Activated B cell treated with CpG ODN at 0.5 μM for 24 hours (primary cell): ENCODE measurements around the gene PGAP3. TPM values are rescaled to one million over a fixed set of nuclear protein-coding genes. Genes with fewer than 3 reads are reported as not detected.
"Not testable (repeated sequence)": the region's sequence is repeated elsewhere in the genome, so short reads cannot be mapped to it uniquely, and the experiment has no call there.

ENCODE experiments used
- ATAC-seq: fragments of 200-7000 bp; cut with Tn5 transposase; one replicate; pipeline ENCODE4 v1.10.0; 2021; ENCODE audit warnings: low read depth, mild to moderate bottlenecking, moderate library complexity
- CTCF ChIA-PET: fragments of 350-600 bp; sonication (Branson Sonifier 250); formaldehyde crosslinking; loops from one replicate; lab custom pipeline; 2021; ENCODE audit warnings: antibody characterized with exemption; lab: Charles Lee
- POLR2A ChIA-PET: fragments of 350-600 bp; sonication (Branson Sonifier 250); formaldehyde crosslinking; loops from one replicate; lab custom pipeline; 2021; ENCODE audit warnings: antibody characterized with exemption; lab: Charles Lee
- DNase-seq: peaks from one replicate; pipeline ENCODE4 v3.0.0; 2022
- H3K27ac Mint-ChIP-seq: one replicate; pipeline ENCODE4 v1.8.0; 2020; ENCODE audit warnings: mixed read lengths
- H3K27me3 Mint-ChIP-seq: one replicate; pipeline ENCODE4 v1.8.0; 2021; ENCODE audit warnings: mixed read lengths
- H3K36me3 Mint-ChIP-seq: one replicate; pipeline ENCODE4 v1.8.0; 2021; ENCODE audit warnings: low read depth, mixed read lengths
- H3K4me1 Mint-ChIP-seq: one replicate; pipeline ENCODE4 v1.8.0; 2021; ENCODE audit warnings: mixed read lengths
- H3K4me3 Mint-ChIP-seq: one replicate; pipeline ENCODE4 v1.8.0; 2020; ENCODE audit warnings: mild to moderate bottlenecking, mixed read lengths
- H3K9me3 Mint-ChIP-seq: one replicate; pipeline ENCODE4 v1.8.0; 2020; ENCODE audit warnings: mixed read lengths
- CTCF ChIP-seq: fragments of 200-600 bp; IDR thresholded peaks from one replicate; pipeline ENCODE4 v1.8.0; 2022; ENCODE audit warnings: antibody characterized with exemption, mild to moderate bottlenecking
- intact Hi-C: fragments of 100-400 bp; cut with micrococcal nuclease; formaldehyde crosslinking; loops from one replicate; pipeline ENCODE4 v1.15.1; 2024
- total RNA-seq: library from RNA; stranded (reverse); gene quantifications from 2 replicates; pipeline ENCODE4 v1.2.3, GENCODE V29; 2022

Gene PGAP3
- total RNA-seq, 1 donor from 2014 or later, result 24.0 TPM

DNA sequence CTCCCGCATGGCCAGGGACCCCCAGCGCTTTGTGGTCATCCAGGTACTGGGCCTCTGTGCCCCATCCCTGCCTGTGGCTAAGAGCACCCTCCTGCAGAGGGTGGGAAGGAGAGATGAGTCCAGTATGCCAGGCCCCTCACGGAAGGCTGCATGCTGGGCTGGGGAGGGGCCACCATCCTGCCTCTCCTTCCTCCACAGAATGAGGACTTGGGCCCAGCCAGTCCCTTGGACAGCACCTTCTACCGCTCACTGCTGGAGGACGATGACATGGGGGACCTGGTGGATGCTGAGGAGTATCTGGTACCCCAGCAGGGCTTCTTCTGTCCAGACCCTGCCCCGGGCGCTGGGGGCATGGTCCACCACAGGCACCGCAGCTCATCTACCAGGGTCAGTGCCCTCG lies 38.8 kb upstream of the PGAP3 start:
- Mint-ChIP-seq H3K36me3 (peaks cover 33% of the 10 kb centered on the region), H3K27ac (no peak overlapping the region), H3K27me3 (no peaks in the 10 kb centered on the region), H3K4me1 (peaks cover 21% of the 10 kb centered on the region), H3K9me3 (no peaks in the 10 kb centered on the region), H3K4me3 (no peak overlapping the region)
- no peak for TF ChIP-seq CTCF
- intact Hi-C loops, result no loop called here
- DNase-seq (no peak), ATAC-seq (no peak)
- ChIA-PET CTCF (no interaction called here), POLR2A (interaction anchor here (0.5 kb wide), 1 partner anchor 10 kb away, joined by 4 read pairs; no protein-coding TSS in a partner anchor)

DNA sequence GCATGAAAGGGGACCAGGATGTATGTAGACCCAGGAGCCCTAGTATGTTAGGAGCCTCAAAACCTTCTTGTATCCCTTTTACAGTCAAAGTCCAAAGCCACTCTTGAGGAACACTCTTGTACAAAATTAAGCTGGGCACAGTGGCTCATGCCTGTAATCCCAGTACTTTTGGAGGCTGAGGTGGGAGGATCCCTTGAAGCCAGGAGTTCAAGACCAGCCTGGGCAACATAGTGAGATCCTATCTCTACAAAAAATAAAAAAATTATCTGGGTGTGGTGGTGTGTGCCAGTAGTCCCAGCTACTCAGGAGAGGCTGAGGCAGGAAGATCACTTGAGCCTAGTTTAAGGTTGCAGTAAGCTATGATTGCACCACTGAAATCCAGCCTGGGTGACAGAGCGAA lies 38.1 kb upstream of the PGAP3 start:
- CTCF ChIA-PET, ATAC-seq, DNase-seq, H3K27ac Mint-ChIP-seq, H3K27me3 Mint-ChIP-seq, H3K4me3 Mint-ChIP-seq, H3K9me3 Mint-ChIP-seq, intact Hi-C loops: not testable (repeated sequence)
- Mint-ChIP-seq H3K36me3 (peaks cover 33% of the 10 kb centered on the region), H3K4me1 (peaks cover 21% of the 10 kb centered on the region)
- POLR2A ChIA-PET, result interaction anchor here (0.9 kb wide), 1 partner anchor 38 kb away, joined by 3 read pairs; the partner anchor contains the start of gene PGAP3

GRCh38 chr17:39724731-39725130 lies 36.9 kb upstream of the PGAP3 start:
- Mint-ChIP-seq H3K36me3 (peaks cover 31% of the 10 kb centered on the region), H3K4me1 (peaks cover 15% of the 10 kb centered on the region), H3K27ac (no peak overlapping the region), H3K27me3 (no peaks in the 10 kb centered on the region), H3K4me3 (no peak overlapping the region), H3K9me3 (no peaks in the 10 kb centered on the region)
- no peak for ATAC-seq
- TF ChIP-seq CTCF, result no peak
- ChIA-PET POLR2A (no interaction called here), CTCF (no interaction called here)
- intact Hi-C loops, result no loop called here
- no peak for DNase-seq

GRCh38 chr17:39722965-39723848 lies 35.4 kb upstream of the PGAP3 start:
- no peaks in the 10 kb centered on the region for H3K27me3 Mint-ChIP-seq
- no peak for TF ChIP-seq CTCF
- H3K27ac Mint-ChIP-seq, result no peak overlapping the region
- H3K4me1 Mint-ChIP-seq, result peaks cover 2% of the 10 kb centered on the region
- intact Hi-C loops, result no loop called here
- POLR2A ChIA-PET, result no interaction called here
- no peak overlapping the region for H3K4me3 Mint-ChIP-seq
- peaks cover 23% of the 10 kb centered on the region for H3K36me3 Mint-ChIP-seq
- DNase-seq (no peak), ATAC-seq (peak; percentile 50)
- no peaks in the 10 kb centered on the region for H3K9me3 Mint-ChIP-seq
- CTCF ChIA-PET, result interaction anchor here (1.4 kb wide), 1 partner anchor 7 kb away, joined by 3 read pairs; the partner anchor contains the start of gene MIEN1

- no peaks in the 10 kb centered on the region for H3K27me3 Mint-ChIP-seq
- CTCF ChIA-PET, result interaction anchor here (1.4 kb wide), 1 partner anchor 8 kb away, joined by 3 read pairs; the partner anchor contains the start of gene MIEN1
- peaks cover 14% of the 10 kb centered on the region for H3K36me3 Mint-ChIP-seq
- H3K27ac Mint-ChIP-seq, result no peak overlapping the region
- no peaks in the 10 kb centered on the region for H3K9me3 Mint-ChIP-seq
- no peak overlapping the region for H3K4me3 Mint-ChIP-seq
- POLR2A ChIA-PET, result interaction anchor here (1.5 kb wide), 1 partner anchor 8 kb away, joined by 6 read pairs; the partner anchor contains the start of gene MIEN1
- intact Hi-C loops, result no loop called here
- DNase-seq (no peak), ATAC-seq (no peak)
- peaks cover 2% of the 10 kb centered on the region for H3K4me1 Mint-ChIP-seq
- TF ChIP-seq CTCF, result no peak
These were observed 34.2 kb upstream of the PGAP3 start for GRCh38 chr17:39722104-39722503.
